Measurements from ENCODE around the gene GSC2. TPM values are rescaled to one million over a fixed set of nuclear protein-coding genes. Genes with fewer than 3 reads are reported as not detected.

GSC2 gene
- total RNA-seq, 1 donor from 2014 or later = not detected

DNA sequence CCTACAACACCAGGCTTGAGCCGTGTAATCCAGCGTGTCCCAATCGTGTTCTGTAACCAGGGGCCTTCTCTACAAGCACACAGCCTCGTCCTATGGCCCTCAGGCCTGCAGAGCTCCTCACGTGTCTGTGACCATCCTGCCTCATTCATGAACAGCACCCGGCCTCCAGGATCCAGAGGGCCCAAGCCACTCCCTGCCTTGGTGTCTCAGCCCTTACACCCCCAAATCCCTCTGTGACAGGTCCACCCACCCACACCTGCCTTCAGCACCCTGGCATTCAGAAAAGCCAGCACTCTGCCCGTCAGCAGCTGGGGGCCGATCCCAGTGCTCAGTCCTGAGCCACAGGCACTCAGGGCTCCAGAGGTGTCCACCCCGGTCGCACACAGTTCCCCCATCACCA lies 13.2 kb downstream of the GSC2 start:
- intact Hi-C loops (cut with micrococcal nuclease) = no loop called here

DNA sequence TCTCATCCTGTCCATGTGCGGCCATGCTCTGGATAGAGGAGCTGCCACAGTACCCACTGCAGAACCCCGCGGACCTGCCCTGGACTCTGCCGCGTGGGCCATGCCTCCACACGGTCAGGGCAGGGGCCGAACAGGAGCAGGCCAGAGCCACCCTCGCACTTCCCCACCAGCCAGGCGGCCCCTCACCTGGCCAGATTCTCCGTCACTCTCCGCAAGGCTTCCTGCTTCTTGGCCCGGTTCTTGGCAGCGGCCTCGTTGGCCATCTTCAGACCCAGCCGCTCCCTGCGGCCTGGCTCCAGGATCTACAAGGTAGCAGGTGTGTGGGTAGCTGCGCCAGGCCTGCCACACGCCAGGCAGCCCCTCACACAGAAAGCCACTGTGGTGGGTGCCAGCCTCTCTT lies 15.2 kb downstream of the GSC2 start:
- intact Hi-C loops (cut with micrococcal nuclease) = no loop called here

DNA sequence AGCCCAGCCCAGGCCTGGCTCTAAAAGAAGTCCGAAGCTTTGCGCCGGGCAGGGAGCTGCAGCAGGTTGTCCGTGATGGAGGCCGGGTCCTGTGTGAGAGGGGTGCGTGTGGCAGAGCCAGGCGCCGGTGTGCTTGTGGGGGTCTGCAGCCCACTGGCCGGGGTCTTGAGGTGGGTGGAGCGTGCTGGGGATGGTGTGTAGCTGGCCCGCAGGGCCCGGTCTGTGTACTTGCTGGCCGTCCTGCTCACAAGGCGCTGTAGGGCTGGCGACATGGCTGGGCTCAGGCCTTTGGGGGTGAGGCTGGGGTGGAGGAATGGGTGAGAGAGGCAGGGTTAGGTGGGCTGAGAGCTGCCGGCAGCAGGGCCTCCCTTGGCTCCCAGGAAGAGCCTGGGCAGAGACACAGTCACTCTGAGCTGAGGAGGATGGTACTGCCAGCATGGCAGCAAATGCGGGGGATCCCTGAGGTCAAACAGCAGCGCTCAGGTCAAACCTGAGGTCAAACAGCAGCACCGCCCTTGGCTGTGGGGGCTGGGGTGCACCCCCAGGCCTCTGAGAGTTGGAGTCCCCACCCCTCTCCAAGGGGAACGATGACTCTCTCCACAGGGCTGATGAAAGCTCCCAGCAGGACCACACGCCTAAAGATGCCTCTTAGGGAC lies 15.8 kb downstream of the GSC2 start:
- intact Hi-C loops (cut with micrococcal nuclease) = no loop called here

DNA sequence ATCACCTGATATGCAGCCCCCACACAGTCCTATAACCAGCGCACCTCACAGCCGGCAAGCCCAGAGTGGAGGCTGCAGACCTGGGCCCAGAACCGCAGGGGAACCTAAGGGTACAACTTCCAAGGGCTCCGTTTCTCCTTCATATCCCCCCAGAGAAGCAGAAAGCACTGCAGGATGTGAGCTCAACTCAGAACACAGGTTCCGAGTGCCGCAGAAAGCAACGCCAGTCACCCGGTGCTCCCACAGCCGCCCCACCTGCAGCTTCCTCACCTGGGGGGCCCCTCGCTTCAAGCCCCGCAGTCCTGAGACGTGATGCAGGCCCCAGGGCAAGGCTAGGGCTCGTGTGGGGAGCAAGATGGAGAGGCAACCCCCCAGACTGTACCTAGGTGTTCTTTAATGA lies 16.5 kb downstream of the GSC2 start:
- intact Hi-C loops (cut with micrococcal nuclease) = no loop called here

DNA sequence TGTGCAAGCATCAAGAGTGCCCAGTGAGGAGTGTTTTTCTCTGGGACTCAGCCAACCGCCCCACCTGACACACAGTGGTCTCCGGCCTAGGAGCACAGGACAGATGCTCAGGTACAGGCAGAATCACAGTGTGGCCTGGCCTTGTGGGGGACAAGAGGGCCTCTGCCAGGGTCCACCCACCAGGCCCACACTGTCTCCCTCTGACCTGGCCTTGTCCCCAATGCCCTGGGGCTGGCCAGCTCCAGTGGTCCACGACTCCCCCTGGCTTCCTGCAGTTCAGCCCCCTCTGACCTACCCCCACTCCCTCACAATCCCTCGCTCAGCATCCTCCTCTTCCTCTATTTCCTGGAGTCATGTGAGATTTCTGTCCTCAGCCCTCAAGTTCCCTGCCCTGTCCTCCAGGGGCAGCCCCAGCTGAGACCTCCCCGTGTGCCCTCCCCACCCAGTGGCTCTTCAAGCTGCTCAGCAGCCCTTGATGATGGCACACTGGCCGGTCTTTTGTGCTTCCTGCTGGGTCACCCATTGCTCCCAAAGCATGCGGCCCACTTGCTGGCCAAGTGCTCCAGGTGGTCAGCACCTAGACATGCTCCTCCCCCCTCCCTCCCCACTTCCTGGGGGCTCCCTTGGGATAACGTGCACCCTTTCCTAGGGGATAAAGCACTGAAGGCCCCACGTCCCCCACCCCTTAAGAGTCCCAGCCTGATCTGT lies 17.2 kb downstream of the GSC2 start:
- intact Hi-C loops (cut with micrococcal nuclease) = no loop called here

DNA sequence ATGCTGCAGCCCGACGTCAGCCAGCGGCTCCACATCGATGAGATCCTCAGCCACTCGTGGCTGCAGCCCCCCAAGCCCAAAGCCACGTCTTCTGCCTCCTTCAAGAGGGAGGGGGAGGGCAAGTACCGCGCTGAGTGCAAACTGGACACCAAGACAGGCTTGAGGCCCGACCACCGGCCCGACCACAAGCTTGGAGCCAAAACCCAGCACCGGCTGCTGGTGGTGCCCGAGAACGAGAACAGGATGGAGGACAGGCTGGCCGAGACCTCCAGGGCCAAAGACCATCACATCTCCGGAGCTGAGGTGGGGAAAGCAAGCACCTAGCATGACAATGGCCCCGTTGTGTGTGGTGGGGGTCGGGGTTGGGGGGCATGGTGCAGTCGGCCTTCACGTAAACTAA lies 17.9 kb downstream of the GSC2 start:
- intact Hi-C loops (cut with micrococcal nuclease) = no loop called here

DNA sequence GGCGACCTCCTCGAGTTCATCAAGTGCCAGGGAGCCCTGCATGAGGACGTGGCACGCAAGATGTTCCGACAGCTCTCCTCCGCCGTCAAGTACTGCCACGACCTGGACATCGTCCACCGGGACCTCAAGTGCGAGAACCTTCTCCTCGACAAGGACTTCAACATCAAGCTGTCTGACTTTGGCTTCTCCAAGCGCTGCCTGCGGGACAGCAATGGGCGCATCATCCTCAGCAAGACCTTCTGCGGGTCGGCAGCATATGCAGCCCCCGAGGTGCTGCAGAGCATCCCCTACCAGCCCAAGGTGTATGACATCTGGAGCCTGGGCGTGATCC lies 18.4 kb downstream of the GSC2 start:
- intact Hi-C loops (cut with micrococcal nuclease) = no loop called here

DNA sequence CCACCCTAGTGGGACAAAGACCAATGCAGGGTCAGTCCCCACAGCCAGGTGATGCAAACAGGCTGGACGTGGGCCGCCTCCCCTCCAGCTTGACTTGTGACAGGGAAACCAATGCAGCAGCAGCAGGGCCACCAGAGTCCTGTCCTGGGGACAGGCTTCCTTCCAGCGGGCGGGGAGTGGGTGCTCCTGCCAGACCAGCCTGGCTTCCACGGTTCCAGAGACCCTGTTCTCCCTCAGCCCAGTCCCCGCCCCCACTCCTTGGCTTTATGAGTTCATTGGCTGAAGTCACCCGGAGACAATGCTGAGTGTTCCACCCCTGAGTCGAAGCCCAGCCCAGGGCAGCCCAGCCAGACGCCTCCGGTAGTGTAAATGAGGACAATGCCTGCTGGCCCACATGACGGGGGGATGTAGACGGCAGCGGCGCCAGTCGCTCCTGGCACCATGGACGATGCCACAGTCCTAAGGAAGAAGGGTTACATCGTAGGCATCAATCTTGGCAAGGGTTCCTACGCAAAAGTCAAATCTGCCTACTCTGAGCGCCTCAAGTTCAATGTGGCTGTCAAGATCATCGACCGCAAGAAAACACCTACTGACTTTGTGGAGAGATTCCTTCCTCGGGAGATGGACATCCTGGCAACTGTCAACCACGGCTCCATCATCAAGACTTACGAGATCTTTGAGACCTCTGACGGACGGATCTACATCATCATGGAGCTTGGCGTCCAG lies 19.0 kb downstream of the GSC2 start, which contains the start of gene TSSK2:
Gene TSSK2, plus strand, starts transcription at position 350 of the 726 bp plus-strand sequence. Its CDS starts 92 bp downstream, at position 442.
- intact Hi-C loops (cut with micrococcal nuclease) = no loop called here

DNA sequence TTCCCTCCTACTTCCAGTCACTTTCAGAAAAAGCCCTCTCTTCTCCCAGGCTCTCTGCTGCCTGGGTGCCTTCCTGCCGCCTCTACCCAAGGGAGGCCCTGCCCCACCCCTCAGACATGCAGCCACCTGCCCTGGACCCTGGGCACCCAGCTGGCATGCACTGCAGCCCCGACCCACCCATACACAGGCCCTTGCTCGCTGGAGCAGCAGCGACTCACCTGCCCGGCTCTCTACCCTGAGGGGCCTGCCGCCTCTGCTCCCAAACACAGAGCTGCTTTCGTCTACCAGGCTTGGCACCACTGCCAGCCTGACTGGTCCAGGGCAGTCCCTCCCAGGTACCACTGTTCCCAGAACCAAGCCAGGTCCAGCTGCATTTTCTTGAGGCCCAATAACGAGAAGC lies 20.2 kb downstream of the GSC2 start:
- intact Hi-C loops (cut with micrococcal nuclease) = no loop called here

DNA sequence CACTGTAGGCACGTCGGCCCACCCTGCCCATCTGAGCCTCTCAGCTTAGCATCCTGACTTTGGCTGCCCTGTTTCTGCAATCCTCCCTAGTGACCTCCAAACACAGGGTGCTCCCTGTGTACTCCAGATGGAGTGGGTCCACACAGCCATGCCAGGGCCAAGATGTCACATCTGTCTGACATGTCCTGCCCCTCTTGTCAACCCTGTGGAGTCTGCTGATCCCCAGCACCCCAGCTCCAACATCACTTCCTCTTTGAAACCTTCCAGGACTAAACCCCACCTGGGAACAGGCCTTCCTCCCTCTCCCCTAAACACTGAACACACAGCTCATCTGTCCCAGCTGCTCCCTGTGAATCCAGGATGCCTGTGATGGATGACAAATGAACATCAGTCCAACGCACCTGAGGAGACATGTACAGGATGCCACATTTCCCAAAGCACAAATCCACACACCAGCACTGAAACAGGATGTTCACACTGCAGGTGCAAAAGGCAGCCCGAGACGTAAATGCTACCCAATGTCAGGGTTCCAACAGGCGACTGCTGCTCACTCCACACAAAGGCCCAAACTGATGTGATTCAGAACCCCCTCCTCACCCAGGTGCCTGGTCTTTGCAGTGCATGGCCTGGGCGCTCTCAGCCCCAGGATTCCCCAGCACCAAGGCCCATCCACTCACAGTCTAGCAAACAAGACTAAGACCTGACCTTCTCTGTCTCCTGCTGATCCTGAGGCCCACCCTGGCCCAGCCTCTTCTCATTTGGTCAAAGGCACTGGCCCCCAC lies 21.0 kb downstream of the GSC2 start:
- intact Hi-C loops (cut with micrococcal nuclease) = no loop called here

DNA sequence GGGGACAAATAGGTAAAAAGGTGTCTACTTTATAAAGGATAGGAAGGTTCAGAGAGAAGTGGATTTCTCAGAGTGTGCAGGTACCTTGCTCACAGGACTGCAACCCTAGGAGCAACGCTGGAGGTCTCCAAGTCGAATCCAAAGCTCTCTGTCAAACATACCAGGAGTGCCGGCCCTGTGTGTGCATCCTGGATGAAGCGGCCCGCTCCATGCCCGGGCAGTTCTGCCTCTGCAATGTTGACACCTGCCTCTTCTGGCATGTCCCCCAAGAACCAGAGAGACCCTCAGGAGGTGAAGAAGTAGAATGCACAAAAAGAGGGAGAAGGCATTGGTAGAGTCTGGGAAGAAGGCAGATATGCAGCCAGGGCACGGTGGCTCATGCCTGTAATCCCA lies 22.1 kb downstream of the GSC2 start:
- intact Hi-C loops (cut with micrococcal nuclease) = no loop called here

DNA sequence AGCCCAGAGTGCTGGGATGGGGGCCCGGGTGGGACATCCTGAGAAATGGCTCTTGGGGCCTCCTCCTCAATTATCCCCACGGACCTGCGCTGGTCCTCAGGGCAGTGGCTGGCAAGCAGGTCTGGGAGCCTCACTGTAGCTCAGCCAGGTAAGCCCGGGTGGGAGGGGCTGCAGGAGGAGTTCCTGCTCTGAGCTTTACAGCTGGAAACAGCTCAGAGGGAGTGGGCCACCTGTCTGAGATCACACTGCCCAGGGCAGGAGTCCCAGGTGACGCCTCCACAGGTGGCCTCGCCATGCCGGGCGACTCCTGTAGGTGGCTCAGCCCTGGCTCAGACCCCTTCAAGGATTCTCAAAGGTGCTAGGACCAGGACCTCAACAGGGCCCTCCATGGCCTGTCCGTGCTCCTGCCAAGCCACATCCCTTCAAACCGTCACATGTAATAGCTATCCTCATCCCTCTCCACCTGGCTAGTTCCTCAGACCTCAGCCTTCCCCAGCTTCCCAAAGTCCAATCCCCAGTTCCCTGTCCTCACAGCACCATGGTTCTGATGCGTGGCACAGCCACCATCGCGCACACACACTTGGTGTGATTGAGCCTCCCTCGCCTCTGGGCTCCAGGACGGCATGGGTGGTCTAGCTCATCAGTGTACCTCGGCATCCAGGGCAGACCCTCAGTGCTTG lies 22.6 kb downstream of the GSC2 start:
- intact Hi-C loops (cut with micrococcal nuclease) = no loop called here

DNA sequence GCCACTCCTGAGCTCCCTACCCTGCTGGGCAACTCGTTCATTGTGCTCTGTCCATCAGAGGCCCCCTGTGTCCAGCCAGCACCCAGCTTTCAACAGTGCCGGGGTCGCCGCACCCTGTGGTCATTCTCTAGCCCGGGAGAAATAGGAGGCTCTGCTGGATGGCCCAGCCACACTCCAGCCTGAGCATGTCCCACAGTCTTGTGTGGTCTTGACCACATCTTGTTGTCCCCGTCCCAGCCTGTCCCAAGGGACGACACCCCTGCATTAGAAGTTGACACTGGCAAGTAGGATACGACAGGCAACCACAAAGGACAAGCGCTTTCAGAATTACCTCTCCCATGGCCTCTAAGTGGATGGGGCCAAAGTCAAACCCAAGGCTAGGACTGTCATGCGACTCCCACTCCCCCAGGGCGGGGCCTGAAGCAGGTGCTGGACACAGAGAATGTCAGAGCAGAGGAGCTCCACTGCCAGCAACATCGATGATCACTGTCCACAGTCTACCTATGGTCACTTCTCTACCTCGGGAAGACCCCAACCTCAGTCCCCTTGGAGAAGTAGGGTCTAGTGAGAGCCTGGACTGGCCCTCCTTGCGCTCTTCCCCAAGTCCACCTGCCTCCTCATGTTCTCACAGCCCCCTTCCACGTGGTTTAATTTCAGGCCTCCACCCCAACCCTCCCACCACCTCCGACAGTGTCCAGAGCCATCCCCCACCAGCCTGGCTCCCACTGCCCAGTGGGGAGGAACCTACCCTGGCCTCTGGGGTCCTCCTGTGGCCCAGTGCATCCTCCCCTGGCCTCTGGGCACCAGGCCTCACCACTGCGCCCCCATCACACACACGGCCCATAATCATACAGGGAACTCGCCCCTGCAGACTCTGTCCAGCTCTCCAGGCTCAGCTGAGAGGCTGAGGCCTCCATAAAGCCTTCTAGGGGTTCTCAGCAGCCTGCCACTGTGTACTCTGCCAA lies 23.5 kb downstream of the GSC2 start:
- intact Hi-C loops (cut with micrococcal nuclease) = no loop called here

DNA sequence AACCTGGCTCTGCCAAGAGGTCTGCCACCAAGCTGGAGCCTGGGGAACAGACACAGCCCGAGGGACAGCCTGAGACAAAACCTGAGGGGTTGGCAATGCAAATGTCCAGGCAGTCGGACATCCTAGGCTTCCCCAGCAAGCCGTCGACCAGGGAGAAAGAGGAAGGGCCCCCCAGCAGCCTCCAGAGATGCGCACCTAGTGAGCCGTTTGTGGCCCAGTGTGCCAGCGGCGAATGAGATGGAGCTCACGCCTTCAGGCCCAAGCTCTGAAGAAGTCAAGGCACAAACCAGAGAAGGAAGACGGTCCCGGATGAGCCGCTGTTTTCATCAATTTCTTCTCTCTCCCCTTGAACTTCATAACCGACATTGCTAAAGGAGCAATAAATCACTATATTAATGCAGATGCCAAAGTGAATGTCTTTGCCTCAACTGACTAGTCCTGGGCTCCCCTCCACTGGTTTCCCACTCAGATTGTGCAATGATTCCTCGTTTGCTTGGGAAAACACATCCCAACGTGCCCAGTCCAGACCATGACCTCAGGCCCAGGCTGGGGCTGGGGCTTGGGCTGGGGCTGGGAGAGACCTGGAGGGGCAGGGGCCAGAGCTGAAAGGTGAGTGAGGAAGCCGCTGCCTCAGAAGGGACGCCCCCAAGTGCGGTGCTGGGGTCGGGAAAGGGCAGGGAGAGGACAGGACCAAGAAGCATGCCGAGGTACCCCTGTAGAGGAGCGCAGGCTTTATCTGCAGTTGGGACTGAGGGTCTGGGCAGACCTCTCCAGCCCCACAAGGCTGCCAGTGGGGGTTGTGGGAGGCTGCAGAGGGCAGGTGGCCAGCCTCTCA lies 24.4 kb downstream of the GSC2 start:
- intact Hi-C loops (cut with micrococcal nuclease) = no loop called here

DNA sequence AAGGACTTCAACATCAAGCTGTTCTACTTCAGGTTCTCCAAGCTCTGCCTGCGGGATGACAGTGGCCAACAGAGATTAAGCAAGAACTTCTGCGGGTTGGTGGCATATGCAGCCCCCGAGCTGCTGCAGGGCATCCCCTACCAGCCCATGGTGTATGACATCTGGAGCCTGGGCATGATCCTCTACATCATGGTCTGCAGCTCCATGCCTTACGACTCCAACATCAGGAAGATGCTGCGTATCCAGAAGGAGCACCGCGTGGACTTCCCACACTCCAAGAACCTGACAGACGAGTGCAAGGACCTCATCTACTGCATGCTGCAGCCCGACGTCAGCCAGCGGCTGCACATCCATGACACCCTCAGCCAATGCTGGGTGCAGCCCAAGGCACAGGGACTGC lies 25.1 kb downstream of the GSC2 start:
- intact Hi-C loops (cut with micrococcal nuclease) = no loop called here

DNA sequence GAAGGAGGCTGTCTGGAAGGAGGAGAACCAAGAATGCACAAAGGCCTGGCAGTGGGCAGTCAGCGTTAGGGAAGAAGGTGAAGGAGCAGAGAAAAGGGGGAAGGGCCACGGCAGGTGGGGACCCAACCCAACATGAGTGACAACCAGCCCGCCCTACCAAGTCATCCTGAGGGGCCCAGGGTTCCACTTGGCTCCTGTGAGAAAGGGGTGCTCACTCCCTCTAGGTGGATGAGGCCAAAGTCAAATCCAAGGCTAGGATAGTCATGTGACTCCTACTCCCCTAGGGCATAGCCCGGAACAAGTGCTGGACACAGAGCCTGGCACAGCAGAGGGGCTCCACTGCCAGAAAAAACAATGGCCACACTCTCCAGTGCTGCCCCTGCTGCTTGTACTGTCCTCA lies 25.7 kb downstream of the GSC2 start:
- intact Hi-C loops (cut with micrococcal nuclease) = loop anchor here (5.0 kb wide), 2 partner anchors 168 to 353 kb away; partner anchors contain the start of genes CDC45, CLTCL1 and UFD1

DNA sequence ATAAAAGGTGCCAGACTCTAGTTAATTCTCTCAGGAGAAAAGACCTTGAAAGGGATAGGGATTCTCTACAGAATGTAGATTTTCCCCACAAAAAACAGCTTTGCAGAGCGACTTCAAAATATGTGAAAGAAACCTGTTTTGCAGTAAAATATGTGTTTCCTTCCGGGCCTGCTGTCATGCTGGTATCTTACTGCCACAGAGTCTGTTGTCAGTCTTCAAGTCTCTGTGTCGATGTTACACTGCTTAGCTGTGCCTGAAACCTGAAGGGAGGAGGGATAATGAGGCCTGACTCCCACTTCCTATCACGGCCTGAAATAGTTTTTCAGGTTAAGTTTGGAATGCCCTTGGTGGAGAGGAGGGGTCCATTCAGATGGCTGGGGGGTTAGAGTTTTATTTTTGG lies 26.2 kb downstream of the GSC2 start:
- intact Hi-C loops (cut with micrococcal nuclease) = loop anchor here (2.0 to 5.0 kb wide), 3 partner anchors 55 to 353 kb away; partner anchors contain the start of genes CDC45, CLTCL1, SLC25A1 and UFD1

DNA sequence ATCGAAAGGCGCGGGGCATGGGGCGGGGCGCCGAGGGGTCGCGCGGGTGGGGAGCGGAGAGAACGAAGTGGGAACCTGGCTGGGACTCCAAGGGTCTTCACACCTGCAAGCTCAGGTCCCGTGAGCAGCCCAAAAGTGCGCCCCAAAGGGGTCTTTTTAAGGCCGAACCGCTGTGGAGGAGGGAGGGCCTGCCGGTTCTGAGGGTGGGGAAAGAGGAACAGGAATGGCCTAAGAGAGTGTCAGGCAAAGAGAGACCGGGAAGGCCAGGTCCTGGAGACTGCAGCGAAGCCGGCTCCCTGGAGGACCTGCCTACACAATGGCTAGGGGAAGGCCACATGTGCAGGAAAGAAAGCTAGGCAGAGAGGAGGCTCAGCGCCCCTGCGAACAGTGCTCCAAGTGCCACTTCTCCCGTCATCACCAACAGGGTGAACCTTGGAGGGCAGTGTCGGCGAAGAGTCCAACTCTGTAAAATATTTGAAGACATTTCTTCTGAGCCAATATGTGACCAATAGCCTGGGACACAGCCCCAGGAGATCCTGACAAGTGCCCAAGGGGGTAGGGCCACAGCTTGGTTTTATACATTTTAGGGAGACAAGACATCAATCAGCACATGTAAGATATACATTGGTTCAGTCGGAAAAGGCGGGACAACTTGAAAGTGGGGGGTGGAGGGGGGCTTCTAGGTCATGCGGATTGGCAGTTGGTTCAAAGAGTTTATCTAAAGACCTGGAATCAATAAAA lies 27.2 kb downstream of the GSC2 start:
- intact Hi-C loops (cut with micrococcal nuclease) = loop anchor here (1.0 to 5.0 kb wide), 5 partner anchors 14 to 354 kb away; partner anchors contain the start of genes CDC45, CLTCL1, ESS2 and SLC25A1
